HG03064 (cell line): ENCODE data around the gene AGT.
"Not testable (repeated sequence)": the region's sequence is repeated elsewhere in the genome, so short reads cannot be mapped to it uniquely, and the experiment has no call there.

Experiments used
- ATAC-seq: cut with Tn5 transposase; IDR thresholded peaks from one replicate; pipeline ENCODE4 v1.9.1; 2021; ENCODE audit warnings: low read depth; ENCODE audit not compliant: unreplicated experiment

Gene AGT

GRCh38 chr1:230745071-230745470 is 31.1 kb upstream of the AGT start:
- ATAC-seq, result no peak

GRCh38 chr1:230744382-230744781 is 30.5 kb upstream of the AGT start:
- no peak for ATAC-seq

GRCh38 chr1:230743899-230744298 is 30.0 kb upstream of the AGT start:
- no peak for ATAC-seq

- no peak for ATAC-seq
Observed at GRCh38 chr1:230739564-230740290, 25.8 kb upstream of the AGT start.

- ATAC-seq, result no peak
Observed at GRCh38 chr1:230737622-230738262, 23.8 kb upstream of the AGT start.

GRCh38 chr1:230735447-230735846 is 21.5 kb upstream of the AGT start:
- no peak for ATAC-seq

GRCh38 chr1:230730977-230731376 is 17.1 kb upstream of the AGT start:
- no peak for ATAC-seq

- no peak for ATAC-seq
Observed at GRCh38 chr1:230728710-230729392, 14.9 kb upstream of the AGT start.

- no peak for ATAC-seq
Observed at GRCh38 chr1:230725256-230726012, 11.5 kb upstream of the AGT start.

GRCh38 chr1:230721849-230722522 is 8.1 kb upstream of the AGT start:
- not testable (repeated sequence) for ATAC-seq

- no peak for ATAC-seq
Observed at GRCh38 chr1:230717251-230717650, 3.3 kb upstream of the AGT start.

- not testable (repeated sequence) for ATAC-seq
Observed at GRCh38 chr1:230716453-230716852, 2.5 kb upstream of the AGT start.

- no peak for ATAC-seq
Observed at GRCh38 chr1:230715510-230715909, 1.6 kb upstream of the AGT start.

GRCh38 chr1:230713547-230713914 is 391 bp downstream of the AGT start:
- no peak for ATAC-seq

GRCh38 chr1:230713138-230713537 is 784 bp downstream of the AGT start:
- ATAC-seq, result no peak

- ATAC-seq, result no peak
Observed at GRCh38 chr1:230712470-230712942, 1.4 kb downstream of the AGT start.

- no peak for ATAC-seq
Observed at GRCh38 chr1:230711245-230711644, 2.7 kb downstream of the AGT start.

- ATAC-seq, result no peak
Observed at GRCh38 chr1:230710543-230710904, 3.4 kb downstream of the AGT start.

GRCh38 chr1:230709619-230710542 is 4.0 kb downstream of the AGT start:
- ATAC-seq, result no peak
